Activated T-cell treated with anti-CD3 and anti-CD28 coated beads for 1 hour (primary cell): ENCODE measurements around the gene PPFIBP2.
A peak's percentile ranks its signal among the peaks of the same experiment; 100 is the strongest.

Experiments used
- DNase-seq: peaks from one replicate; pipeline ENCODE4 v3.0.0-alpha.2; 2020; ENCODE audit warnings: low read depth

PPFIBP2 gene

GRCh38 chr11:7513234-7514098 lies at the start of gene PPFIBP2:
PPFIBP2 (plus strand) TSS chr11:7513999; CDS start chr11:7549476, 35,477 bp downstream.
- DNase-seq = peak; percentile 77

DNA sequence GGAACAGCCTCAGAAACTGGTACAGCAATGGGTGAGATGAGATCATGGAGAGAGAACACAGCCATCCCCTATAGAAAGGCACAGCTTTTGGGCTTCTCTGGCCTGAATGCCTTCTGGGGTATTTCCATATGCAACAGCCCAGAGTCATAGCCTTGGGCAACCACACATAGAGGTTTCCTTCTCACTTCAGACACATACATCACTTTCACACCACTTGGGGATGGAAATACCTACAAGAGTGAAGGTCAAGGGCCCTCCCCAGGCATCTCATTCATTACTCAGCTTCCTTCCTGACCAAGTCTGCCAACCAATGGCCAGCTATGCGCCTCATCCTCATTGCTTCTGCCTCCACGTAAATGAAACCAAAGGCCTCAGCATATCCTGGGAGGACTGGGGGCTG lies 46.1 kb upstream of the PPFIBP2 start:
- DNase-seq = no peak

DNA sequence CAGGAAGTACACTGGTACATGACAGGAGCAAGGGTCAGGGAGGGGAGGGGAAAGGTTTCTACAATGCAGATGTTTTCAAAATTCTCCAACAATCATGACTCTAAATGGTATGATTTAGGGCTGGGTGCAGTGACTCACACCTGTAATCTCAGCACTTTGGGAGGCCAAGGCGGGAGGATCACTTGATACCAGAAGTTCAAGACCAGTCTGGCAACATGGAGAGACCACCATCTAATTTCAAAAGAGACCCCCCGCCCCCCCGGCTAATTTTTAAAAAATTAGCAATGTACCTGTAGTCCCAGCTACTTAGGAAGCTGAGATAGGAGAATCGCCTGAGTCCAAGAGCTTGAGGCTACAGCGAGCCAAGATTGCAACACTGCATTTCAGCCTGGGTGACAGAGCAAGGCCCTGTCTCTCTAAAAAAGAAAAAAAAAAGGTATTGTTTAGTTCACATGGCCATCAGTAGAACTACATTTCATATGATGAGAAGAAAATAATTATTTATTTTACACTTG lies 44.4 kb upstream of the PPFIBP2 start:
- DNase-seq = no peak

DNA sequence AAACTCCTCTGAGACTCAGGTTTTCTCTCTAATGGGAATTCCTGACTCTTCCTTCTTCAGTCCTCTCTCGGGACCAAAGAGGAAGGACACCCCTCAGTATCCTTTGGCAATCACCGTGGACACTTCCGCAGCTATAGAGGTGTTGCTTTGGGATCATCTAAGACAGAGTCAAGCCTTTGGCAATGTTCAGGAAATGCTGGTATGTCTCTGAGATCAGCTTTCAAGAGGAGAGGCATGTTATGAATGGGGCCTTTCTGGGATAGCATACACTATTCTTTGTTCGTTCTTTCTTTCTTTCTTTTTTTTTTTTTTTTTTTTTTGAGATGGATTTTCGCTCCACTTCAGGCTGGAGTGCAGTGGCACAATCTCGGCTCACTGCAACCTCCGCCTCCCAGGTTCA lies 42.7 kb upstream of the PPFIBP2 start:
- no peak for DNase-seq

GRCh38 chr11:7473717-7474116 lies 40.1 kb upstream of the PPFIBP2 start:
- no peak for DNase-seq

DNA sequence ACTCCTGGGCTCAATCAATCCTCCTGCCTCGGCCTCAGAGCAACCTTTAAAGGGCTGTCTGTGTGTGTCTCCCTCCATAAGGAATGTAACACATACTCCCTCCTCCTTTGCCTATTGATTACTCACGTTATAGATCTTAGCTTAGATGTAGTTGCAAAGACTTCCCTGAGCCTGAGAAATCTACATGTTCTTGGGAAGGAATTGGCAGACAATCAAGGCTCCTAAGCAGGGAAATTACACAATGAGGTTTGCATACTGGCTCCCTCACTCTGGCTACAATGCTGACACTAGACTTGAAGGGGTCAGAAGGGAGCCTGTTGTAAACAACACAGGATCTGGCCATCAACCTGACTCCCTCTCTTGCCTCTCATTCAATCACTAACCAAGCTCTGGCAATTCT lies 33.7 kb upstream of the PPFIBP2 start:
- DNase-seq = no peak

DNA sequence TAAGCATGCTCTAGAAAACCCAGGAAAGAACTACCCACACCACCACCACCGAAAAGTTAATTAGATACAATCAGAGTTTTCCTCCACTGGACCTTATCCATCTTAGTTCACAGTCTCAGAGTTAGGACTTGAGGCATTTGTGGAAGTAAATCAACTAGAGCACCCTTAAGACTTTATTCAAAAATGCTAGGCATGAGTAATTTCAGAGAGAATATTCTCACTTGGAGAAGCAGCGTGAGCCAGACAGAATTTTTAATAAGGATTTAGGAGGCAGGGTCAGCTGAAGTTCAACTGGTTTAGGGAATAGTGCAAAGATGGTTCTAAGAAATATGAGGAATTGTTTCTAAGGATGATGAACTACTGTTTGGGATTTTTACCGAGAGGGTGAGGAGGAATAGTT lies 29.7 kb upstream of the PPFIBP2 start:
- DNase-seq = no peak

DNA sequence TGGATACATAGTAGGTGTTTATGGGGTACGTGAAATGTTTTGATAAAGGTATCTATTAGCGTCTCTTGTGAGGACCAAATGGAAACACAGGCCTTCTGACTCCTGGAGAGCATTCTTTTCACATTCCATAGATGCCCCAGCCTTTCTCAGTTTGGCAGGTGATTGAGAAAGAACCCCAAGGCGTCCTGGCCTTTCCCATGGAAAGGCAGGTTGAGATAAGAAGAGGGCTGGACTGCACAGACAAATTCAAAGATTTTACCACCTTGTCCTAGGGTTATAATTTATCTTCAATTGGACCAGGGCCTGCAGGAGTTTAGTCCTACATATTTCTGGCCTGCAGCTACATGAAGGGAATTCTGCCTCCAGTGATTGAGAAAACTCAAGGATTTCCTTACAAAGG lies 29.2 kb upstream of the PPFIBP2 start:
- DNase-seq = no peak

DNA sequence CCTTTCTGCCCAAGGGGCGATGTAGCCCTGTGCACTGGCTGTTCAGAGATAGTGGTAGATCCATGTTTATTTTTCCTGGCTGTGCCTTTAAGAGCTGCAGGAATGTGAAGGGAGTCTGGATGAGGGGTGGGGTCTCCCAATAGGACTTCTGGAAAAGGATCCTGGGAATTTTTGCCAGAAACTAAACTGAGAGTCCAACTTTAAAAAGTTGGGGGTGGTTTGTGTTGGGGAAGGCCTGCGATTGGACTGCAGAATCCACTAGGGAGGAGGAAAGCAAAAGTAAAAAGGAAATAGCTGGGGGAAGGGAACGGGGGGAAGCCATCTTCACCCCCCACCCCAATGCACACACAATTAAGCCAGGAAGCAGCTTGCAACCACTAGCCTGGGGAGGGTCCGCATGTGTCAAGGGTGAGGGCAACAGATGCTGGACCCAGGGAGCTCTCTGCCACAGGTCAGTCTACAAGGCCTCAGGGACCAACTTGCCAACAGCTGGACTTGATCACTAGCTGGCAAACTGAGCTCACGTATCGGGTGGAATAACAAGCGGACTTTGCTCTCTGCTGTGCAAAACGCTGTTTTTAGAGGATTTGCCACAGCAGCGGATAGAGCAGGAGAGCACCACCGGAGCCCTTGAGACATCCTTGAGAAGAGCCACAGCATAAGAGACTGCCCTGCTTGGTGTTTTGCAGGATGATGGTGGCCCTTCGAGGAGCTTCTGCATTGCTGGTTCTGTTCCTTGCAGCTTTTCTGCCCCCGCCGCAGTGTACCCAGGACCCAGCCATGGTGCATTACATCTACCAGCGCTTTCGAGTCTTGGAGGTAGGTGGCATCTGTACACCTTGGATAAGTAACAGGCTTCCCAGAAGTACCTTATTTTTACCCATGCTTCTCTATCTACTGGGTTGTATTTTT lies 28.4 kb upstream of the PPFIBP2 start, which contains the start of gene OLFML1:
OLFML1 (plus strand) TSS at position 321 of the 912 bp plus-strand sequence; CDS start at position 691, 370 bp downstream.
- no peak for DNase-seq

DNA sequence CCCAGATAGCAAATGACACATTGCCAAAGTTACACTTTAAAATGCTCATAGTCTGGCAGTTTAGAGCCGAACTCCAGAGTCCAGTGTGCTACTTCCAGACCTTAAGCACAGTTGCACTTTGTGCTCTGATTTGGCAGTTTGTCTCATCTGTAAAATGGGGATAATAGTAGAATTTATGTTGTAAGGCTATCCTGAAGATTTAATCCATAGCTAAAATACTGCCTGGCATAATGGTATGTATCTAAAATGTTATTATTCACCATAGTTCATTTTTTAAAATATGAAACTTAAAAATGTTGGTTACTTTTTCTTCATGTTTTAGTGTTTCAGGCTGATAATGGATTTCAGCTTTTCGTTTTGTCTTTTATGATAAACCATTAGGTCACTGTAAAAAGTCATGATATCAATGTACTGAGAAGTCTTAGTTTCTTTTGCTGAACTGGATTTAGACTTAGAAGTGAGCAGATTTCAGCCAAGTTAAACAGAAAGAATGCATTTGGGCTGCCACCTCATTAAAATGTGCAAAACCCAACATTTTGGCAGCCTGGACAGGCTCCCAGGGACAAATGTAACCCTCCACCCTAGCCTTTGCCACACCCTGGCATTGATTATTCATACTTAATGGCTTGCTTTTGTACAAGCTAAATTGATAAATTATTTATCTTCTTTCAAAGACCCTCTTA lies 27.6 kb upstream of the PPFIBP2 start:
- DNase-seq = no peak

- no peak for DNase-seq
These were observed 27.0 kb upstream of the PPFIBP2 start for GRCh38 chr11:7486781-7487140.

GRCh38 chr11:7487360-7487759 lies 26.4 kb upstream of the PPFIBP2 start:
- DNase-seq = no peak

- no peak for DNase-seq
These were observed 25.1 kb upstream of the PPFIBP2 start for GRCh38 chr11:7488681-7489080.

DNA sequence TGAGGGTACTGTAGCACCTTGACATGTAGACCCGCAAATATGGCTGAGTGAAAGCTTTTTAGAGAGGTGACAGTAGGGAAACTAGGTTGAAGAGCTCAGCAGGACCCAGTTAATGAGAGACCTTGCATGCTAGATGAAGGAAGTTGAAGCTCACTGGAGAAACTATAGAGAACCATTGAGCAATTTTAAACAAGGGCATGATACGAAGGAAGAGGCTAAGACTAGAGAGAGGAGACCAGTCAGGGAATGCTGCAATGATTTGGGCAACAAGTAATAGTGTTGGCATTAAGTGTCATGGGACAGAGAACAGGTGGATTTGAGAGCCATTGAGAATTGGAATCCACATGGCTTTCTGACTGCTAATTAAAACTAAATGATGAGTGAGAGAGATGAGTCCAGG lies 24.4 kb upstream of the PPFIBP2 start:
- DNase-seq = no peak

GRCh38 chr11:7490054-7490453 lies 23.7 kb upstream of the PPFIBP2 start:
- DNase-seq = no peak

GRCh38 chr11:7490535-7490934 lies 23.3 kb upstream of the PPFIBP2 start:
- DNase-seq = no peak

GRCh38 chr11:7492253-7492652 lies 21.5 kb upstream of the PPFIBP2 start:
- DNase-seq = no peak

DNA sequence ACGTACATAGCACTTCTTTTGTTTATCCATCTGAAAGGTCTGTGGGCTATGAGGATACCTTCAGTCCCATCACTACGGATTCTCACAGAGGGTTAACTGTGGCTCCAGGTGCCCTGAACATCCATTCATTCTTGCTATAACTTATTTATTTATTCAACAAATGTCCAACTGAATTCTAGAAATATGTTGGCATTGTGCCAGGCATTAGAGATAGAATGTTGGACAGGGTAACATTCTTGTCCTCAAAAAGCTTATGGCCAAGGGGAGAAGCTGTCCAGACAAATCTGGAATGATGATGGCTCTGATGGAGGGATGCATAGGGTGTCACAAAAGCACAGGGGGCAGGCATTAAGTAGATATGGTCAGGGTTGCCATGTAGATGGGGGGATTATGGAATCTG lies 20.1 kb upstream of the PPFIBP2 start:
- no peak for DNase-seq

- no peak for DNase-seq
These were observed 19.6 kb upstream of the PPFIBP2 start for GRCh38 chr11:7494086-7494745.

DNA sequence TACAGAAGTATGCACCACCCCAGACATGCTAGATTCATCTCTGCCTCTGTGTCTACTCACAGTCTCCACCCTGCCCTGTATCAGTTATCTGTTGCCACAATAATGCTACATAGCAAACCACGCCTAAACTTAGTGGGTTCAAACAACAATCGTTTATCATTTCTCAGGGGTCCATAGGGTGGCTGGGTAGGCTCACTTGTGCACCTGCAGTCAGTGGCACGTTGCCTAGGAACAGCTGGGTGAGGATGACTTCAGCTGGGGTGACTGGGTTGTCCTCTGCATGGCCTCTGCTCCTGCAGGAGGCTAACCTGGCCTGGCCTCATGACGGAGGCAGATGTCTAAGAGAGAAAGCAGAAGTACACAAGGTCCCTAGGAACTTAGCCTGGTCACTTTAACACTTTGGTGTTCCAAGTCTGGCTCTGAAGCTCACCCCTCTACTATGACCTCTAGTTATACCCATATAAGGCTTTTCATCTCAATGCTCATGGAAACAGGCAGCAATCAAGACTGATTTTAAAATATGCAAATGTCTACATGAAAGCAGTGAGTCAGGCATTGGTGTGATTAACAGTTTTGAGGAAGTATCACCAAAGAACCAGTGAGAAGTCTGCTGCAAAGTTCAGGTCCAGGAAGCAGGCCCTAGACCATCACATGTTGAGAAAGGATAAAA lies 17.8 kb upstream of the PPFIBP2 start:
- DNase-seq = no peak

GRCh38 chr11:7498193-7498592 lies 15.6 kb upstream of the PPFIBP2 start:
- no peak for DNase-seq
